Liver (tissue), 9 donors: ENCODE measurements around the gene MAFF. TPM values are rescaled to one million over a fixed set of nuclear protein-coding genes. Genes with fewer than 3 reads are reported as not detected.

Experiments used
- DNase-seq: peaks from one replicate; pipeline ENCODE4 v3.0.0-alpha.2; 2017; ENCODE audit warnings: low spot score
- H3K27ac ChIP-seq, 2 donors: one replicate each; pipeline ENCODE4 v1.7.0; 2013; ENCODE audit warnings: inconsistent platforms in 2 of 2, low read length in 2 of 2, control low read depth in 1 of 2, low read depth in 1 of 2, mild to moderate bottlenecking in 1 of 2
- H3K27me3 ChIP-seq, 4 donors: one replicate each; pipeline versions ENCODE4 v1.6.1 to v1.7.0; 2013; ENCODE audit warnings: low read length in 3 of 4, inconsistent platforms in 1 of 4, mild to moderate bottlenecking in 1 of 4, moderate library complexity in 1 of 4; ENCODE audit not compliant: control insufficient read depth in 4 of 4, insufficient read depth in 4 of 4
- H3K36me3 ChIP-seq, 4 donors: one replicate each; pipeline versions ENCODE4 v1.6.1 to v1.7.0; 2013; ENCODE audit warnings: low read length in 3 of 4, mild to moderate bottlenecking in 3 of 4, low read depth in 1 of 4, moderate library complexity in 1 of 4; ENCODE audit not compliant: control insufficient read depth in 4 of 4, insufficient read depth in 3 of 4
- H3K4me1 ChIP-seq, 4 donors: one replicate each; pipeline versions ENCODE4 v1.6.1 to v1.7.0; 2013; ENCODE audit warnings: low read length in 3 of 4, mild to moderate bottlenecking in 3 of 4, moderate library complexity in 1 of 4; ENCODE audit not compliant: control insufficient read depth in 4 of 4, insufficient read depth in 4 of 4
- H3K4me3 ChIP-seq, 3 donors: one replicate each; pipeline versions ENCODE4 v1.6.1 to v1.7.0; 2013; ENCODE audit warnings: low read length in 3 of 3, control low read depth in 1 of 3, low read depth in 1 of 3, mild to moderate bottlenecking in 1 of 3
- H3K9ac ChIP-seq, 2 donors: one replicate each; pipeline ENCODE4 v1.7.0; 2013; ENCODE audit warnings: low read length in 2 of 2, mild to moderate bottlenecking in 2 of 2, moderate library complexity in 2 of 2, control low read depth in 1 of 2, low read depth in 1 of 2
- H3K9me3 ChIP-seq, 4 donors: one replicate each; pipeline versions ENCODE4 v1.6.1 to v1.7.0; 2013; ENCODE audit warnings: low read length in 3 of 4; ENCODE audit not compliant: control insufficient read depth in 4 of 4
- EGR1 ChIP-seq, 2 donors: IDR thresholded peaks; 2 replicates each; pipeline ENCODE4 v1.6.1; 2016 to 2018; ENCODE audit warnings: antibody characterized with exemption in 2 of 2, low read depth in 2 of 2
- FOXA1 ChIP-seq: IDR thresholded peaks from 2 replicates; pipeline ENCODE4 v1.6.1; 2016; ENCODE audit warnings: antibody characterized with exemption
- GABPA ChIP-seq, 2 donors: IDR thresholded peaks in 1 of 2; conservative IDR thresholded peaks in 1 of 2; 2 replicates each; pipeline ENCODE4 v1.6.1; 2016; ENCODE audit warnings: antibody characterized with exemption in 2 of 2, mild to moderate bottlenecking in 1 of 2, moderate library complexity in 1 of 2
- HNF4A ChIP-seq, 2 donors: conservative IDR thresholded peaks; 2 replicates each; pipeline ENCODE4 v1.6.1; 2016; ENCODE audit warnings: antibody characterized with exemption in 2 of 2, mild to moderate bottlenecking in 2 of 2
- HNF4G ChIP-seq: IDR thresholded peaks from 2 replicates; pipeline ENCODE4 v1.6.1; 2016; ENCODE audit warnings: antibody characterized with exemption
- JUND ChIP-seq, 2 donors: IDR thresholded peaks; 2 replicates each; pipeline ENCODE4 v1.6.1; 2016; ENCODE audit warnings: antibody characterized with exemption in 2 of 2
- NR2F2 ChIP-seq: IDR thresholded peaks from 2 replicates; pipeline ENCODE4 v1.6.1; 2016; ENCODE audit warnings: antibody characterized with exemption
- RAD21 ChIP-seq, 2 donors: IDR thresholded peaks; 2 replicates each; pipeline ENCODE4 v1.6.1; 2016; ENCODE audit warnings: antibody characterized with exemption in 2 of 2, mild to moderate bottlenecking in 2 of 2
- RXRA ChIP-seq, 2 donors: IDR thresholded peaks; 2 replicates each; pipeline ENCODE4 v1.6.1; 2017 to 2018; ENCODE audit warnings: antibody characterized with exemption in 2 of 2, mild to moderate bottlenecking in 1 of 2
- SP1 ChIP-seq: IDR thresholded peaks from 2 replicates; pipeline ENCODE4 v1.6.1; 2018; ENCODE audit warnings: antibody characterized with exemption, mild to moderate bottlenecking
- TAF1 ChIP-seq: conservative IDR thresholded peaks from 2 replicates; pipeline ENCODE4 v1.6.1; 2016; ENCODE audit warnings: antibody characterized with exemption, mild to moderate bottlenecking
- YY1 ChIP-seq: IDR thresholded peaks from 2 replicates; pipeline ENCODE4 v1.6.1; 2016; ENCODE audit warnings: antibody characterized with exemption, mild to moderate bottlenecking
- WGBS: extraction: QIAGEN DNeasy Blood & Tissue Kit; methylation state at CpG from one replicate; pipeline ENCODE4 v1.1.7; 2013; 5-methylcytosine and 5-hydroxymethylcytosine counted together
- polyA plus RNA-seq, 2 donors: library from polyadenylated mRNA; stranded (reverse) in 1 of 2; unstranded in 1 of 2; fragments of 200-250 nt in 1 of 2; fragments of >200 nt in 1 of 2; fragmentation: Nextera tagmentation in 1 of 2; extraction: Ambion mirVana in 1 of 2; gene quantifications; one replicate each; pipeline versions ENCODE4 v1.2.1 to v1.2.3, GENCODE V29; 2013 to 2015
- total RNA-seq, 2 donors: library from RNA; depleted of rRNA; stranded (reverse); fragments of >200 nt; gene quantifications; one replicate each; pipeline ENCODE4 v1.2.3, GENCODE V29; 2014
- TF ChIP-seq, protein P1 (sequence below): IDR thresholded peaks from 2 replicates; pipeline ENCODE4 v1.6.1; 2016; ENCODE audit warnings: antibody characterized with exemption
- TF ChIP-seq, protein P2 (sequence below): IDR thresholded peaks from 2 replicates; pipeline ENCODE4 v1.6.1; 2016; ENCODE audit warnings: antibody characterized with exemption
- TF ChIP-seq, protein P3 (sequence below): IDR thresholded peaks from 2 replicates; pipeline ENCODE4 v1.6.1; 2016; ENCODE audit warnings: antibody characterized with exemption
- TF ChIP-seq, protein P4 (sequence below): fragments of 150-350 bp; IDR thresholded peaks from 2 replicates; pipeline ENCODE4 v1.5.1; 2017; ENCODE audit warnings: improper control_type of control experiment, low read depth, low read length; ENCODE audit not compliant: missing input control
- TF ChIP-seq, protein P5 (sequence below): IDR thresholded peaks from 2 replicates; pipeline ENCODE4 v1.6.1; 2016; ENCODE audit warnings: antibody characterized with exemption, mild to moderate bottlenecking
- donor health status: healthy.
- donor health status: healthy.
- donor health status: healthy.
- donor health status: healthy.
- donor health status: healthy.

The MAFF gene
- total and polyA plus RNA-seq, 4 donors: 1.4 to 3.3 (median 2.0) TPM

DNA sequence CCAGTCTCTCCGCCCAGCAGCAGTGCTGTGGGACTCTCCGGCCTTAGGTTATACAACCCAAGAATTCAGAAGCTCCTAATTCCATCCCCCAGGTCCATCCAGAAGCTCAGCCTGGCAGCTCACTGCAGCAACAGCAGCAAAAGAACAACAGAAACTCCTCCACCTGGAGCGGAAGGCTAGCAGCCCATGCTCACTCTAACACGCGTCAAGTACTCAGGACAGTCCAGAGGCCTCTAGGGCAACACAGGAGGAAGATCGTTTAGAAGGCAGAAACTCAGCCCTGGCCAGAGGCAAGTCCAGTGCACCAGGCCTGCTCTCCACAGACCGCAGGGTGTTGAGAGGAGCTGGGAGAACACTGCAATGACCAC, 37.3 kb upstream of the MAFF start:
- peaks cover 14 to 34% (median 26%) of the 10 kb centered on the region in 4 donors for H3K4me1 ChIP-seq
- no peak for DNase-seq
- no peaks in the 10 kb centered on the region for H3K27me3 ChIP-seq
- peak overlapping the region; percentile 73 to 84 for H3K27ac ChIP-seq
- 63% methylated on average over 7 of the region's 7 CpGs for whole genome bisulfite sequencing
- H3K9ac ChIP-seq: peak overlapping the region in 1 of 2 donors; percentile 24
- no peaks in the 10 kb centered on the region for H3K36me3 ChIP-seq
- no peaks in the 10 kb centered on the region for H3K9me3 ChIP-seq
- TF ChIP-seq TAF1: no peak
- TF ChIP-seq, protein P1, sequence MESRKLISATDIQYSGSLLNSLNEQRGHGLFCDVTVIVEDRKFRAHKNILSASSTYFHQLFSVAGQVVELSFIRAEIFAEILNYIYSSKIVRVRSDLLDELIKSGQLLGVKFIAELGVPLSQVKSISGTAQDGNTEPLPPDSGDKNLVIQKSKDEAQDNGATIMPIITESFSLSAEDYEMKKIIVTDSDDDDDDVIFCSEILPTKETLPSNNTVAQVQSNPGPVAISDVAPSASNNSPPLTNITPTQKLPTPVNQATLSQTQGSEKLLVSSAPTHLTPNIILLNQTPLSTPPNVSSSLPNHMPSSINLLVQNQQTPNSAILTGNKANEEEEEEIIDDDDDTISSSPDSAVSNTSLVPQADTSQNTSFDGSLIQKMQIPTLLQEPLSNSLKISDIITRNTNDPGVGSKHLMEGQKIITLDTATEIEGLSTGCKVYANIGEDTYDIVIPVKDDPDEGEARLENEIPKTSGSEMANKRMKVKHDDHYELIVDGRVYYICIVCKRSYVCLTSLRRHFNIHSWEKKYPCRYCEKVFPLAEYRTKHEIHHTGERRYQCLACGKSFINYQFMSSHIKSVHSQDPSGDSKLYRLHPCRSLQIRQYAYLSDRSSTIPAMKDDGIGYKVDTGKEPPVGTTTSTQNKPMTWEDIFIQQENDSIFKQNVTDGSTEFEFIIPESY: no peak
- no peak for TF ChIP-seq YY1
- TF ChIP-seq, protein P2, sequence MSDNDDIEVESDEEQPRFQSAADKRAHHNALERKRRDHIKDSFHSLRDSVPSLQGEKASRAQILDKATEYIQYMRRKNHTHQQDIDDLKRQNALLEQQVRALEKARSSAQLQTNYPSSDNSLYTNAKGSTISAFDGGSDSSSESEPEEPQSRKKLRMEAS: no peak
- TF ChIP-seq, protein P3, sequence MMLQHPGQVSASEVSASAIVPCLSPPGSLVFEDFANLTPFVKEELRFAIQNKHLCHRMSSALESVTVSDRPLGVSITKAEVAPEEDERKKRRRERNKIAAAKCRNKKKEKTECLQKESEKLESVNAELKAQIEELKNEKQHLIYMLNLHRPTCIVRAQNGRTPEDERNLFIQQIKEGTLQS: no peak
- no peak for TF ChIP-seq FOXA1
- no peak for TF ChIP-seq HNF4A (conservative IDR thresholded peaks at IDR 0.05)
- TF ChIP-seq HNF4G: no peak
- no peak for TF ChIP-seq EGR1 (IDR thresholded peaks at IDR 0.05; ENCODE audit: low read depth in 2 of 2)
- TF ChIP-seq JUND (IDR thresholded peaks at IDR 0.05): no peak
- no peak overlapping the region for H3K4me3 ChIP-seq

DNA sequence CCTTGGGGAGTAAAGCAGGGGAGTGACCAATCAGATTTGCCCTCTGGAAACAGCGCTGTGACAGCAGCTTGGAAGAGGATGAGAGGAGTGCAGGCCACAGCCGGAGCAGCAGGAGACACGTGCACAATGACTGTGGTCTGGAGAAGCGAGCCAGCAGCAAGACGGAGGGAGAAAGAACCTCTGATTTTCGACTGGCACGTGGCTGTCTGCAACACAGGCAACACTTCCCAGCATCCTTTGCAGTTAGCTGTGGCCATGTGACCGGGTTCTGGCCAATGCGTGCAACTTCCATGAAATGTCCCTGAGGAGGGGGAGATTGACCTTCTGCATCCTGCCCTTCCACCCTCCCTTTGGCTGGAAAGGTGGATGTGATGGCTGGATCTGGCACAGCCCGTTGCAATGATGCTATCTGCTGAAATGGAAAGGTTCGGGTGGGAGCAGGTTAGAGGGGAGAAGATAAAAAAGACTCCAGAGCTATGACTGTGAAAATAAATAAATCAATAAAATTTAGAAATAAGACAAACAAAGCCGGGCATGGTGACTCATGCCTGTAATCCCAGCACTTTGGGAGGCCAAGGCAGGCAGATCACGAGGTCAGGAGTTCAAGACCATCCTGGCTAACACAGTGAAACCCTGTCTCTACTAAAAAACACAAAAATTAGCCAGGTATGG, 35.7 kb upstream of the MAFF start:
- Histone ChIP-seq H3K9me3 (no peaks in the 10 kb centered on the region), H3K27me3 (no peaks in the 10 kb centered on the region), H3K4me1 (peaks cover 14 to 34% (median 26%) of the 10 kb centered on the region in 4 donors), H3K36me3 (no peaks in the 10 kb centered on the region), H3K9ac (no peak overlapping the region), H3K27ac (peak overlapping the region in 1 of 2 donors; percentile 55), H3K4me3 (no peak overlapping the region)
- 70% methylated on average over 13 of the region's 13 CpGs for WGBS
- TF ChIP-seq SP1 (peak; percentile 49), TAF1 (no peak), HNF4A (conservative IDR thresholded peaks at IDR 0.05) (peak in 1 of 2 donors; percentile 58), HNF4G (no peak), GABPA (IDR thresholded peaks at IDR 0.05 in 1 of 2, conservative IDR thresholded peaks at IDR 0.05 in 1 of 2) (no peak), RXRA (IDR thresholded peaks at IDR 0.05) (peak; percentile 43 to 56), RAD21 (IDR thresholded peaks at IDR 0.05) (no peak), NR2F2 (peak; percentile 53), JUND (IDR thresholded peaks at IDR 0.05) (peak; percentile 76 to 91), EGR1 (IDR thresholded peaks at IDR 0.05; ENCODE audit: low read depth in 2 of 2) (no peak), YY1 (no peak), FOXA1 (no peak)
- TF ChIP-seq, protein P3: peak; percentile 58
- TF ChIP-seq, protein P4, sequence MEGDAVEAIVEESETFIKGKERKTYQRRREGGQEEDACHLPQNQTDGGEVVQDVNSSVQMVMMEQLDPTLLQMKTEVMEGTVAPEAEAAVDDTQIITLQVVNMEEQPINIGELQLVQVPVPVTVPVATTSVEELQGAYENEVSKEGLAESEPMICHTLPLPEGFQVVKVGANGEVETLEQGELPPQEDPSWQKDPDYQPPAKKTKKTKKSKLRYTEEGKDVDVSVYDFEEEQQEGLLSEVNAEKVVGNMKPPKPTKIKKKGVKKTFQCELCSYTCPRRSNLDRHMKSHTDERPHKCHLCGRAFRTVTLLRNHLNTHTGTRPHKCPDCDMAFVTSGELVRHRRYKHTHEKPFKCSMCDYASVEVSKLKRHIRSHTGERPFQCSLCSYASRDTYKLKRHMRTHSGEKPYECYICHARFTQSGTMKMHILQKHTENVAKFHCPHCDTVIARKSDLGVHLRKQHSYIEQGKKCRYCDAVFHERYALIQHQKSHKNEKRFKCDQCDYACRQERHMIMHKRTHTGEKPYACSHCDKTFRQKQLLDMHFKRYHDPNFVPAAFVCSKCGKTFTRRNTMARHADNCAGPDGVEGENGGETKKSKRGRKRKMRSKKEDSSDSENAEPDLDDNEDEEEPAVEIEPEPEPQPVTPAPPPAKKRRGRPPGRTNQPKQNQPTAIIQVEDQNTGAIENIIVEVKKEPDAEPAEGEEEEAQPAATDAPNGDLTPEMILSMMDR: no peak
- TF ChIP-seq, protein P2: peak; percentile 56
- TF ChIP-seq, protein P5, sequence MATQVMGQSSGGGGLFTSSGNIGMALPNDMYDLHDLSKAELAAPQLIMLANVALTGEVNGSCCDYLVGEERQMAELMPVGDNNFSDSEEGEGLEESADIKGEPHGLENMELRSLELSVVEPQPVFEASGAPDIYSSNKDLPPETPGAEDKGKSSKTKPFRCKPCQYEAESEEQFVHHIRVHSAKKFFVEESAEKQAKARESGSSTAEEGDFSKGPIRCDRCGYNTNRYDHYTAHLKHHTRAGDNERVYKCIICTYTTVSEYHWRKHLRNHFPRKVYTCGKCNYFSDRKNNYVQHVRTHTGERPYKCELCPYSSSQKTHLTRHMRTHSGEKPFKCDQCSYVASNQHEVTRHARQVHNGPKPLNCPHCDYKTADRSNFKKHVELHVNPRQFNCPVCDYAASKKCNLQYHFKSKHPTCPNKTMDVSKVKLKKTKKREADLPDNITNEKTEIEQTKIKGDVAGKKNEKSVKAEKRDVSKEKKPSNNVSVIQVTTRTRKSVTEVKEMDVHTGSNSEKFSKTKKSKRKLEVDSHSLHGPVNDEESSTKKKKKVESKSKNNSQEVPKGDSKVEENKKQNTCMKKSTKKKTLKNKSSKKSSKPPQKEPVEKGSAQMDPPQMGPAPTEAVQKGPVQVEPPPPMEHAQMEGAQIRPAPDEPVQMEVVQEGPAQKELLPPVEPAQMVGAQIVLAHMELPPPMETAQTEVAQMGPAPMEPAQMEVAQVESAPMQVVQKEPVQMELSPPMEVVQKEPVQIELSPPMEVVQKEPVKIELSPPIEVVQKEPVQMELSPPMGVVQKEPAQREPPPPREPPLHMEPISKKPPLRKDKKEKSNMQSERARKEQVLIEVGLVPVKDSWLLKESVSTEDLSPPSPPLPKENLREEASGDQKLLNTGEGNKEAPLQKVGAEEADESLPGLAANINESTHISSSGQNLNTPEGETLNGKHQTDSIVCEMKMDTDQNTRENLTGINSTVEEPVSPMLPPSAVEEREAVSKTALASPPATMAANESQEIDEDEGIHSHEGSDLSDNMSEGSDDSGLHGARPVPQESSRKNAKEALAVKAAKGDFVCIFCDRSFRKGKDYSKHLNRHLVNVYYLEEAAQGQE: no peak
- TF ChIP-seq, protein P1: no peak
- DNase-seq: no peak
